ENCODE results near the gene CCDC3. TPM values are rescaled to one million over a fixed set of nuclear protein-coding genes. Genes with fewer than 3 reads are reported as not detected.
A peak's percentile ranks its signal among the peaks of the same experiment; 100 is the strongest.

Gene CCDC3
- total and polyA plus RNA-seq, 4 donors = 2.2 to 12.3 (median 6.6) TPM

- H3K36me3 ChIP-seq (ENCODE audit: control insufficient read depth in 4 of 4, insufficient read depth in 3 of 4, low read depth in 1 of 4, low read length in 3 of 4) = no peaks in the 10 kb centered on the region
- TF ChIP-seq EGR1 (IDR thresholded peaks at IDR 0.05; ENCODE audit: low read depth in 2 of 2) = no peak
- TF ChIP-seq FOXA2 (IDR thresholded peaks at IDR 0.05) = no peak
- TF ChIP-seq GABPA (IDR thresholded peaks at IDR 0.05 in 1 of 2, conservative IDR thresholded peaks at IDR 0.05 in 1 of 2) = no peak
- TF ChIP-seq SP1 (IDR thresholded peaks at IDR 0.05) = no peak
- TF ChIP-seq FOXA1 (IDR thresholded peaks at IDR 0.05) = no peak
- no peak for TF ChIP-seq NR2F2 (IDR thresholded peaks at IDR 0.05)
- no peak for TF ChIP-seq ZBTB33 (IDR thresholded peaks at IDR 0.05)
- TF ChIP-seq CTCF (IDR thresholded peaks at IDR 0.05; ENCODE audit: low read depth, low read length, missing input control) = no peak
- no peak for TF ChIP-seq HNF4A (conservative IDR thresholded peaks at IDR 0.05)
- no peak for TF ChIP-seq JUND (IDR thresholded peaks at IDR 0.05)
- TF ChIP-seq ATF3 (IDR thresholded peaks at IDR 0.05) = no peak
- no peak for TF ChIP-seq RAD21 (IDR thresholded peaks at IDR 0.05)
- TF ChIP-seq RXRA (IDR thresholded peaks at IDR 0.05) = no peak
- TF ChIP-seq TAF1 (conservative IDR thresholded peaks at IDR 0.05) = no peak
- H3K4me1 ChIP-seq (ENCODE audit: control insufficient read depth in 4 of 4, insufficient read depth in 4 of 4, low read length in 3 of 4) = no peaks in the 10 kb centered on the region
- 96% methylated on average over 4 of the region's 4 CpGs for WGBS
- no peak for DNase-seq (ENCODE audit: low spot score)
- no peak overlapping the region for H3K9ac ChIP-seq (ENCODE audit: low read depth in 1 of 2, low read length in 2 of 2)
- no peaks in the 10 kb centered on the region for H3K27me3 ChIP-seq (ENCODE audit: control insufficient read depth in 4 of 4, insufficient read depth in 4 of 4, low read length in 3 of 4)
- H3K27ac ChIP-seq (ENCODE audit: low read depth in 1 of 2, low read length in 2 of 2) = no peak overlapping the region
- no peak overlapping the region for H3K4me3 ChIP-seq (ENCODE audit: low read depth in 1 of 3, low read length in 3 of 3)
- H3K9me3 ChIP-seq (ENCODE audit: control insufficient read depth in 4 of 4, low read length in 3 of 4) = no peaks in the 10 kb centered on the region
Measured at GRCh38 chr10:12916587-12916986, 84.9 kb downstream of the CCDC3 start.

- Histone ChIP-seq H3K9me3 (ENCODE audit: control insufficient read depth in 4 of 4, low read length in 3 of 4) (no peaks in the 10 kb centered on the region), H3K9ac (ENCODE audit: low read depth in 1 of 2, low read length in 2 of 2) (no peak overlapping the region), H3K4me3 (ENCODE audit: low read depth in 1 of 3, low read length in 3 of 3) (no peak overlapping the region), H3K36me3 (ENCODE audit: control insufficient read depth in 4 of 4, insufficient read depth in 3 of 4, low read depth in 1 of 4, low read length in 3 of 4) (no peaks in the 10 kb centered on the region), H3K27ac (ENCODE audit: low read depth in 1 of 2, low read length in 2 of 2) (no peak overlapping the region), H3K4me1 (ENCODE audit: control insufficient read depth in 4 of 4, insufficient read depth in 4 of 4, low read length in 3 of 4) (no peaks in the 10 kb centered on the region), H3K27me3 (ENCODE audit: control insufficient read depth in 4 of 4, insufficient read depth in 4 of 4, low read length in 3 of 4) (no peaks in the 10 kb centered on the region)
- WGBS = 77% methylated on average over 3 of the region's 3 CpGs
- DNase-seq (ENCODE audit: low spot score) = no peak
- TF ChIP-seq REST (IDR thresholded peaks at IDR 0.05) (no peak), HNF4A (conservative IDR thresholded peaks at IDR 0.05) (peak; percentile 11 to 37)
Measured at GRCh38 chr10:12915637-12916168, 85.8 kb downstream of the CCDC3 start.

Measured in liver (tissue), 9 donors.